ENCODE measurements around the gene HINT3.

DNA sequence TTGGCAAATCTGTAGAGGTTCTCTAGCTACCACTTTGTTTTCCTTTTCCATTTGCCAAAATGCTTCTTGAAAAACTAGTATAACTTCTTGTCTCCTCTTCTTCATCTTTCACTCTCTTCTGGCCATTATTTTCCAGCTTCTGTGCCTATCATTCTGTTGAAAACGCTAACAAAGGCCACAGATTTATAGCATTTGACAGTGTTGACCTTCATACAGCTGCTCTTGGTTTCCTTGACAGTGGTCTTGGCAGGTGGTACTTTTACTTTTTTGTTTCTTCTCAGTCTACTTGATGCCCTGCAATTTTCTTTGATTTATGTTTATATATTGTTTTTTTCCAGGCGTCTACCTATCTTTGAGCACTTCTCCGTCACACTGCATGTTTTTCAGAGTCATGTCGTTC is 53.5 kb downstream of the HINT3 start:
- TF ChIP-seq, protein P1, sequence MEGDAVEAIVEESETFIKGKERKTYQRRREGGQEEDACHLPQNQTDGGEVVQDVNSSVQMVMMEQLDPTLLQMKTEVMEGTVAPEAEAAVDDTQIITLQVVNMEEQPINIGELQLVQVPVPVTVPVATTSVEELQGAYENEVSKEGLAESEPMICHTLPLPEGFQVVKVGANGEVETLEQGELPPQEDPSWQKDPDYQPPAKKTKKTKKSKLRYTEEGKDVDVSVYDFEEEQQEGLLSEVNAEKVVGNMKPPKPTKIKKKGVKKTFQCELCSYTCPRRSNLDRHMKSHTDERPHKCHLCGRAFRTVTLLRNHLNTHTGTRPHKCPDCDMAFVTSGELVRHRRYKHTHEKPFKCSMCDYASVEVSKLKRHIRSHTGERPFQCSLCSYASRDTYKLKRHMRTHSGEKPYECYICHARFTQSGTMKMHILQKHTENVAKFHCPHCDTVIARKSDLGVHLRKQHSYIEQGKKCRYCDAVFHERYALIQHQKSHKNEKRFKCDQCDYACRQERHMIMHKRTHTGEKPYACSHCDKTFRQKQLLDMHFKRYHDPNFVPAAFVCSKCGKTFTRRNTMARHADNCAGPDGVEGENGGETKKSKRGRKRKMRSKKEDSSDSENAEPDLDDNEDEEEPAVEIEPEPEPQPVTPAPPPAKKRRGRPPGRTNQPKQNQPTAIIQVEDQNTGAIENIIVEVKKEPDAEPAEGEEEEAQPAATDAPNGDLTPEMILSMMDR (conservative IDR thresholded peaks at IDR 0.05; ENCODE audit: low read length): no peak
- no peak for TF ChIP-seq EZH2phosphoT487 (IDR thresholded peaks at IDR 0.05; ENCODE audit: borderline replicate concordance)
